Ovary (tissue), 3 donors: ENCODE results near the gene ZNF280B.
"Not testable (repeated sequence)": the region's sequence is repeated elsewhere in the genome, so short reads cannot be mapped to it uniquely, and the experiment has no call there.

Source experiments
- CTCF ChIP-seq, 3 donors: fragments of 450-650 bp in 2 of 3; fragments of 200-600 bp in 1 of 3; IDR thresholded peaks; one replicate each; pipeline versions ENCODE4 v1.5.1 to v1.8.0; 2016 to 2022; ENCODE audit warnings: antibody characterized with exemption in 3 of 3, mild to moderate bottlenecking in 1 of 3
- EP300 ChIP-seq: sonication (generic); formaldehyde crosslinking; IDR thresholded peaks from one replicate; pipeline ENCODE4 v1.6.1; 2017; ENCODE audit warnings: antibody characterized with exemption
- POLR2A ChIP-seq: fragments of 450-650 bp; IDR thresholded peaks from one replicate; pipeline ENCODE4 v1.6.1; 2017; ENCODE audit warnings: antibody characterized with exemption, mild to moderate bottlenecking, moderate library complexity
- donor health status: DM: no; HTN: no; CAD: no.

- not testable (repeated sequence) for TF ChIP-seq CTCF (IDR thresholded peaks at IDR 0.05); EP300; POLR2A
These were observed 37.4 kb downstream of the ZNF280B start for GRCh38 chr22:22471104-22471503.
